Activated CD8-positive, alpha-beta T cell treated with anti-CD3 and anti-CD28 coated beads for 36 hours (primary cell): ENCODE data around the gene NMRAL1. TPM values are rescaled to one million over a fixed set of nuclear protein-coding genes. Genes with fewer than 3 reads are reported as not detected.

Experiments
- ATAC-seq: fragments of 200-7000 bp; cut with Tn5 transposase; one replicate; pipeline ENCODE4 v1.10.0; 2021; ENCODE audit warnings: mild to moderate bottlenecking, moderate library complexity
- CTCF ChIA-PET: fragments of 350-600 bp; sonication (Branson Sonifier 250); formaldehyde crosslinking; loops from one replicate; lab custom pipeline; 2021; ENCODE audit warnings: antibody characterized with exemption; lab: Charles Lee
- POLR2A ChIA-PET: fragments of 350-600 bp; sonication (Branson Sonifier 250); formaldehyde crosslinking; loops from one replicate; lab custom pipeline; 2021; ENCODE audit warnings: antibody characterized with exemption; lab: Charles Lee
- DNase-seq: peaks from one replicate; pipeline ENCODE4 v3.0.0-alpha.2; 2020
- H3K27ac Mint-ChIP-seq: one replicate; pipeline ENCODE4 v1.8.0; 2021; ENCODE audit warnings: mild to moderate bottlenecking, mixed read lengths
- H3K27me3 Mint-ChIP-seq: one replicate; pipeline ENCODE4 v1.8.0; 2021; ENCODE audit warnings: mixed read lengths
- H3K36me3 Mint-ChIP-seq: one replicate; pipeline ENCODE4 v1.8.0; 2021; ENCODE audit warnings: low read depth, mixed read lengths
- H3K4me1 Mint-ChIP-seq: one replicate; pipeline ENCODE4 v1.8.0; 2021; ENCODE audit warnings: low read depth, mixed read lengths
- H3K4me3 Mint-ChIP-seq: one replicate; pipeline ENCODE4 v1.8.0; 2021; ENCODE audit warnings: mild to moderate bottlenecking, moderate library complexity, mixed read lengths
- H3K9me3 Mint-ChIP-seq: one replicate; pipeline ENCODE4 v1.8.0; 2021; ENCODE audit warnings: mixed read lengths
- intact Hi-C: fragments of 100-400 bp; cut with micrococcal nuclease; formaldehyde crosslinking; loops from one replicate; pipeline ENCODE4 v1.10.0; 2022
- total RNA-seq, 2 experiments: library from RNA; stranded (reverse); gene quantifications; one replicate each; pipeline ENCODE4 v1.2.3, GENCODE V29; 2021
- TF ChIP-seq, protein P1 (sequence below): fragments of 200-600 bp; IDR thresholded peaks from one replicate; pipeline ENCODE4 v1.8.0; 2022; ENCODE audit warnings: antibody characterized with exemption, mild to moderate bottlenecking

Gene NMRAL1
- total RNA-seq, 2 experiments from 2014 or later: 45.3 to 53.6 TPM

DNA sequence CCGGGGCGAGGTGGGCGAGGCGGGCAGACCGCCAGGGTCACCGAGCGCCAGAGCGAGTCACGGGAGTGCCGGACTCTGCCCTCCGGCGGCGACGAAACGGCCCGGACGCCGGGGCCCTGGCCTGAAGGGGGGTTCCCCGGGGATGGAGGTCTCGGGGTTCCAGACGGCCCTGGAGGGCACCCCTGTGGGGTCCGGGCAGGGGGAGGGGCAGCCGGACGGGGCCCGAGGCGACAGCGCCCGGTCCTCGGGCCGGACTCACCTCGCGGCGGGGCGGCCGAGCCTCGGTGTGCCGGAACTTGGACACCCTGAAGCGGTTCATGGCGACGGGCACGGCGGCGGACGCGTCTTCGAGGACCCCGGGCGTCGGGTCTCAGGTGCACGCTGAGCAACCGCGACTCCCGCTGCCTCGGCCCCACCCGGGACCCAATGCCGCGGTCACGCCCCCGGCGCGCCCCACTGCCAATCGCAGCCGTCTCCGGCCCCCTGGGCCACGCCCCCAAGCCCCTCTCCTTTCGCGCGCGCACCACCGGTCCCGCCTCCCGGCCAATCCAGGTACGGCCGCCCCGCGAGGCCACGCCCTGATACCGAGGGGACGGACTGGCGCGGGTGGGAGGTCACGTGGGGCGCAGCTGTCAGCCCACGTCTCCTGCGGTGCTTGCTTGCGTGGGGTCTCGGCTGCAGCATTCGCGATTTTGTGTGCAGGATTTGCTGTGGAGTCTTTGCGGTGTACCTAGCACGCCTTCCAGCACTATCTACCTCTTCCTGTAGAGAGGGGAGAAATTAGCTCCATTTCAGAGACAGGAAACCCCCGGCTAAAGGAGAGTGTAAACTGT is 58.0 kb downstream of the NMRAL1 start, which contains the start of gene CORO7:
Gene CORO7, minus strand, starts transcription at position 397 of the 833 bp plus-strand sequence. Its CDS starts 78 bp downstream, at position 319.
- ChIA-PET CTCF (interaction anchor here (0.6 to 9.9 kb wide), 5 partner anchors 14 to 207 kb away, joined by 3 to 87 read pairs (median 4); no protein-coding TSS in a partner anchor), POLR2A (interaction anchor here (0.9 to 3.6 kb wide), 11 partner anchors 9 to 162 kb away, joined by 3 to 16 read pairs (median 4); partner anchors contain the start of genes DNAJA3, HMOX2 and TFAP4)
- peaks cover 31% of the 10 kb centered on the region for H3K4me1 Mint-ChIP-seq
- no peaks in the 10 kb centered on the region for H3K27me3 Mint-ChIP-seq
- peak; percentile 97 for DNase-seq
- intact Hi-C loops: loop anchor here (10.0 kb wide), 1 partner anchor 62 kb away; the partner anchor contains the start of gene PAM16
- ATAC-seq: peak; percentile 77
- no peaks in the 10 kb centered on the region for H3K9me3 Mint-ChIP-seq
- peaks cover 10% of the 10 kb centered on the region for H3K36me3 Mint-ChIP-seq
- H3K27ac Mint-ChIP-seq: peak within 1 kb of the TSS; percentile 90
- TF ChIP-seq, protein P1, sequence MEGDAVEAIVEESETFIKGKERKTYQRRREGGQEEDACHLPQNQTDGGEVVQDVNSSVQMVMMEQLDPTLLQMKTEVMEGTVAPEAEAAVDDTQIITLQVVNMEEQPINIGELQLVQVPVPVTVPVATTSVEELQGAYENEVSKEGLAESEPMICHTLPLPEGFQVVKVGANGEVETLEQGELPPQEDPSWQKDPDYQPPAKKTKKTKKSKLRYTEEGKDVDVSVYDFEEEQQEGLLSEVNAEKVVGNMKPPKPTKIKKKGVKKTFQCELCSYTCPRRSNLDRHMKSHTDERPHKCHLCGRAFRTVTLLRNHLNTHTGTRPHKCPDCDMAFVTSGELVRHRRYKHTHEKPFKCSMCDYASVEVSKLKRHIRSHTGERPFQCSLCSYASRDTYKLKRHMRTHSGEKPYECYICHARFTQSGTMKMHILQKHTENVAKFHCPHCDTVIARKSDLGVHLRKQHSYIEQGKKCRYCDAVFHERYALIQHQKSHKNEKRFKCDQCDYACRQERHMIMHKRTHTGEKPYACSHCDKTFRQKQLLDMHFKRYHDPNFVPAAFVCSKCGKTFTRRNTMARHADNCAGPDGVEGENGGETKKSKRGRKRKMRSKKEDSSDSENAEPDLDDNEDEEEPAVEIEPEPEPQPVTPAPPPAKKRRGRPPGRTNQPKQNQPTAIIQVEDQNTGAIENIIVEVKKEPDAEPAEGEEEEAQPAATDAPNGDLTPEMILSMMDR: no peak
- peak within 1 kb of the TSS; percentile 84 for H3K4me3 Mint-ChIP-seq

DNA sequence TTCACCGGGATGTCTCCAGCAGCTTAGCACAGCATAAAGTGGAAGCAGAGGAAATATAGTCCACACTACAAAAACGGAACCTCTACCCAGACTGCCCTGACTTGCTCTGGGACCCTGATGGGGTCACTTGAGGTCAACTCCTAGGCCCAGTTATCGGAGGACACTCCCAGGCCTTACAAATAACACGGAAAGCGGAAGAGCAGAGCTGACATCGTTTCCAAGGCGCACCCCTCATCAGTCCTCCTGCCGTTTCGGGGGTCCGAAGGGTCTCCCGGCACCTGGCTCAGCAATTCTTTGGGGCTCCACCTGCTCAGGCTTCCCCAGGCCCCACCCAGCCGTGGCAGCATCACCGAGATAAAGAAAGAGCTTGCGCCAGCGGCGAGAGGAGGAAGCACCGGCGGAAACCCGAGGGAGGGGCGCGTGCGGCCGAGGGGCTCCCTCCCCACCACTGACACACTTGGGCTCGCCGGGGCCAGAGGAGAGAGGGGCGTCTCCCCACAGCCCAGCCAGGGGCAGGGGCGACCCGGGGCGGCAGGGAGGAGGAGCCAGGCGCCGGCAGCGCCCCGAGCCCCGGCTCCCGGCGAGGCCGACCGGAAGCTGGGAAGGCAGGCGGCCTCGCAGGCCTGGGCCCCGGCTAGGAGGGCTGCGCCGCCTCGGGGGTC is 58.8 kb downstream of the NMRAL1 start:
- intact Hi-C loops: loop anchor here (10.0 kb wide), 1 partner anchor 61 kb away; the partner anchor contains the start of gene PAM16
- Mint-ChIP-seq H3K9me3 (no peaks in the 10 kb centered on the region), H3K4me3 (peak overlapping the region; percentile 84), H3K27ac (peak overlapping the region; percentile 90), H3K27me3 (no peaks in the 10 kb centered on the region), H3K36me3 (peaks cover 16% of the 10 kb centered on the region), H3K4me1 (peaks cover 33% of the 10 kb centered on the region)
- TF ChIP-seq, protein P1: no peak
- ATAC-seq (peak; percentile 17), DNase-seq (peak; percentile 75)
- ChIA-PET POLR2A (interaction anchor here (0.8 to 3.6 kb wide), 10 partner anchors 10 to 162 kb away, joined by 3 to 16 read pairs (median 4); partner anchors contain the start of genes DNAJA3 and TFAP4), CTCF (interaction anchor here (0.6 to 9.9 kb wide), 5 partner anchors 13 to 208 kb away, joined by 3 to 87 read pairs (median 4); no protein-coding TSS in a partner anchor)

DNA sequence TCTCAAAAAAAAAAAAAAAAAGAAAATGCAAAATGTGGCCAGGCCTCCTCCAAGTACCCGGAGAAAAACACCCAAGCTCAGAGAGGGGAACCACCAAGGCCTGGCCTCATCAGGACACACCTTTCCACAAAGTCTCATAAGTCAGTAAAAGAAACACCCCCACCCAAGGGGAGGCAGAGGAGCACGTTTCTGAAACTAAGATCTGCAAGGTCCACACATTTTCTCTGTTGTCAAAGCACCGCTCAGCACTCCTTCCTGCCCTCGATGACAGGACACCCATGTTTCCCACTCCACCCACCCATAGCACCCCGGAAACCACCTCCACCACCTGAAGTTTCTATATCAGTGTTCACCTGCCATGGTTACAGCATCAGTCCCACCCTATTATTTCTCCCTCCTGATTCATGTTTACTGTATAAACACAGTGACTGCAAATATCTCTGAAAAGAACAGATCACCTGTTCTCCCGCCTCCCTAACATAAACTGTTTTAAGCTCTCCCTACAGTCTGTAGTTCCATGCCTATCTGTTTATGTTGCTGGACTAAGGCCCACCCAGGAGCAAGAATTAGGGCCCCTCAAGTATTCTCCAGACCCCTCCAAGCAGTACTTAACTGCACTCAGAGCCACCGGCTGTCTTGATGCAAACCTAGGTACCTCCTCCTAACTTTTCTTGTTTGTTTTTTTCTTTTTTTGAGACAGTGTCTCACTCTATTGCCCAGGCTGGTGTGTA is 60.1 kb downstream of the NMRAL1 start:
- DNase-seq: peak; percentile 97
- Mint-ChIP-seq H3K27ac (peak overlapping the region; percentile 90), H3K4me1 (peaks cover 37% of the 10 kb centered on the region), H3K9me3 (no peaks in the 10 kb centered on the region), H3K4me3 (peak overlapping the region; percentile 84), H3K36me3 (peaks cover 20% of the 10 kb centered on the region), H3K27me3 (no peaks in the 10 kb centered on the region)
- POLR2A ChIA-PET: interaction anchor here (0.9 to 3.6 kb wide), 6 partner anchors 11 to 142 kb away, joined by 3 to 16 read pairs (median 8); partner anchors contain the start of genes DNAJA3 and TFAP4
- CTCF ChIA-PET: interaction anchor here (0.7 to 9.9 kb wide), 5 partner anchors 12 to 209 kb away, joined by 3 to 87 read pairs (median 3); partner anchors contain the start of gene PAM16
- peak; percentile 72 for ATAC-seq
- TF ChIP-seq, protein P1: no peak
- intact Hi-C loops: loop anchor here (10.0 kb wide), 1 partner anchor 60 kb away; the partner anchor contains the start of gene PAM16

DNA sequence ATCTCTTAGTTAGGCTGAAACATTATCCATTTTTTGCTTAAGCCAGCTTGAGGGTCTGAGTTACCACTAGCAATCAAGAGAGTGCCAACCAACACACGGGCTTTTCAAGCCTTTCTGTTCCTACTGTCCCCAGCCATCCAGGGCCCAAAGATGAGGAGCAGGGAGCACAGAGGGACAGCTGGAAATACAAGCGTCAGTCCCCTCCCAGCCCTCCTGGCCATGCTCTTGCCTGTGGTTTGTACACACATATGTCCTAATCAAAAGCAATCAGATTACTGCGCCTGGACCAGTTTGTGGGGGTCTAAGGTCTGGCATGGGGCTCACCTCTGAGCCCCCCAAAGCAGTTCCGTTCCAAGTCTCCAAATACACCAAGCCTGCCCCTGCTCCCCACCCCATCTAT is 61.6 kb downstream of the NMRAL1 start:
- ATAC-seq (no peak), DNase-seq (no peak)
- H3K36me3 Mint-ChIP-seq: peaks cover 22% of the 10 kb centered on the region
- H3K4me3 Mint-ChIP-seq: no peak overlapping the region
- intact Hi-C loops: loop anchor here (10.0 kb wide), 1 partner anchor 58 kb away; the partner anchor contains the start of gene PAM16
- no peaks in the 10 kb centered on the region for H3K9me3 Mint-ChIP-seq
- peaks cover 37% of the 10 kb centered on the region for H3K4me1 Mint-ChIP-seq
- no peak overlapping the region for H3K27ac Mint-ChIP-seq
- POLR2A ChIA-PET: no interaction called here
- TF ChIP-seq, protein P1: no peak
- H3K27me3 Mint-ChIP-seq: no peaks in the 10 kb centered on the region
- CTCF ChIA-PET: interaction anchor here (1.1 to 9.9 kb wide), 3 partner anchors 10 to 141 kb away, joined by 3 to 87 read pairs (median 3); no protein-coding TSS in a partner anchor
